GM12891 (cell line): ENCODE results near the gene ZC3H4.

Experiments used
- DNase-seq: peaks from one replicate; pipeline ENCODE4 v3.0.0; 2011; ENCODE audit warnings: low spot score; ENCODE audit not compliant: insufficient read length
- FAIRE-seq: peaks from 2 replicates; lab custom pipeline; 2011; peaks lifted over from hg19 to GRCh38; lab: Jason Lieb, UNC
- PAX5 ChIP-seq: IDR thresholded peaks from 2 replicates; pipeline ENCODE4 v1.6.1; 2011; ENCODE audit warnings: low read length, moderate library complexity, mild to moderate bottlenecking; ENCODE audit not compliant: insufficient read depth, severe bottlenecking
- POLR2A ChIP-seq: IDR thresholded peaks from 2 replicates; pipeline ENCODE4 v1.6.1; 2011; ENCODE audit warnings: low read depth, low read length, control low read depth
- POLR2AphosphoS5 ChIP-seq: IDR thresholded peaks from 2 replicates; pipeline ENCODE4 v1.6.1; 2011; ENCODE audit warnings: low read depth, low read length, control low read depth
- POU2F2 ChIP-seq: IDR thresholded peaks from 2 replicates; pipeline ENCODE4 v1.6.1; 2011; ENCODE audit warnings: low read depth, mild to moderate bottlenecking, control low read depth, low read length, moderate library complexity
- SPI1 ChIP-seq: IDR thresholded peaks from 2 replicates; pipeline ENCODE4 v1.6.1; 2011; ENCODE audit warnings: low read depth, low read length, control low read depth
- TAF1 ChIP-seq: IDR thresholded peaks from 2 replicates; pipeline ENCODE4 v1.6.1; 2011; ENCODE audit warnings: low read depth, low read length, control low read depth

The ZC3H4 gene

DNA sequence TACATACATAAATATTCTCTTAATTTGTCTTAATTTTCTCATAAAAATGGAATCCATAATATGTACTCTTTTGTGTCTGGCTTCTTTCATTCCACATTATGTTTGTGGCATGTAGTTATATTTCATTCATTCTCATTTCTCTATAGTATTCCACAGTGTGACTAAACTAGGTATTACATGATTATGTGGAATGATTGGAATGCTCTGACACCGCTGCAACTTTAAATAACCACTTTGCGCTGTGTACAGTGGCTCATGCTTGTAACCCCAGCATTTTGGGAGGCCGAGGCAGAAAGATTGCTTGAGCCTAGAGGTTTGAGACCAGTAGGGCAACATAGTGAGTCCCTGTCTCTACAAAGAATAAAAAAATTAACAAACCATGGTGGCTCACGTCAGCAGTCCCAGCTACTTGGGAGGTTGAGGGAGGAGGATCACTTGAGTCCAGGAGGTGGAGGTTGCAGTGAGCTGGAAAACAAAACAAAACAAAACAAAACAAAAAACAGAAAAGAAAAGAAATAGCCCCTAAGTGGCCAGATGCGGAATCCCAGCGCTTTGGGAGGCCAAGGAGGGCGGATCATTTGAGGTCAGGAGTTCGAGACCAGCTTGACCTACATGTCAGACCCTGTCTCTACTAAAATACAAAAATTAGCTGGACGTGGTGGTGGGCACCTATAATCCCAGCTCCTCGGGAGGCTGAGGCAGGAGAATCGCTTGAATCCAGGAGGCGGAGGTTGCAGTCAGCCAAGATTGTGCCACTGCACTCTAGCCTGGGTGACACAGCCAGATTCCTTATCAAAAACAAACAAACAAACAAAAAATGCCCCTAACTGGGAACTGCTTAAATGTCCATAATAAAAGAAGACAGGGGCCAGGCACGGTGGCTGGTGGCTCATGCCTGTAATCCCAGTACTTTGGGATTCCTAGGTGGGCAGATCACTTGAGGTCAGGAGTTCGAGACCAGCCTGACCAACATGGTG, 9.1 kb upstream of the ZC3H4 start:
- DNase-seq (no peak), FAIRE-seq (no peak)
- no peak for TF ChIP-seq POU2F2
- no peak for TF ChIP-seq POLR2A

DNA sequence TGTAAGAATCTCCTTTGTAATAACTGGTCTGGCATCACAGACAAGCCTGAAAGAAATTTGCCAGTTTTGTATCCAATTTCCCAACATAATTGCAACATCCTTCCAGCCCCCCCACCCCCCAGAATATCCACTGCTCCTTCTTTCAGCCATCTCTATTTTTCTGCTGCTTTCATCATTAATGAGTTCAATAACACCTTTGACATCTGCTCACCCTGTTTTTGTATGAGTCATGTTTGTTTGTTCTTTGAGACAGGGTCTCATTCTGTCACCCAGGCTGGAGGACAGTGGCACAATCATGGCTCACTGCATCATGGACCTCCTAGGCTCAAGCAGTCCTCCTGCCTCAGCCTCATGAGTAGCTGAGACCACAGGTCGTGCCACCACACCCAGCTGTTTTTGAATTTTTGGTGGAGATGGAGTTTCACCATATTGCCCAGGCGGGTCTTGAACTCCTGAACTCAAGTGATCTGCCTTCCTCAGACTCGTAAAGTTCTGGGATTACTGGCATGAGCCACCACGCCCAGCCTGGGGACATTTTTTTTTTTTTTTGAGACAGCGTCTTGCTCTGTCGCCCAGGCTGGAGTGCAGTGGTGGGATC, 7.0 kb upstream of the ZC3H4 start:
- FAIRE-seq: no peak

DNA sequence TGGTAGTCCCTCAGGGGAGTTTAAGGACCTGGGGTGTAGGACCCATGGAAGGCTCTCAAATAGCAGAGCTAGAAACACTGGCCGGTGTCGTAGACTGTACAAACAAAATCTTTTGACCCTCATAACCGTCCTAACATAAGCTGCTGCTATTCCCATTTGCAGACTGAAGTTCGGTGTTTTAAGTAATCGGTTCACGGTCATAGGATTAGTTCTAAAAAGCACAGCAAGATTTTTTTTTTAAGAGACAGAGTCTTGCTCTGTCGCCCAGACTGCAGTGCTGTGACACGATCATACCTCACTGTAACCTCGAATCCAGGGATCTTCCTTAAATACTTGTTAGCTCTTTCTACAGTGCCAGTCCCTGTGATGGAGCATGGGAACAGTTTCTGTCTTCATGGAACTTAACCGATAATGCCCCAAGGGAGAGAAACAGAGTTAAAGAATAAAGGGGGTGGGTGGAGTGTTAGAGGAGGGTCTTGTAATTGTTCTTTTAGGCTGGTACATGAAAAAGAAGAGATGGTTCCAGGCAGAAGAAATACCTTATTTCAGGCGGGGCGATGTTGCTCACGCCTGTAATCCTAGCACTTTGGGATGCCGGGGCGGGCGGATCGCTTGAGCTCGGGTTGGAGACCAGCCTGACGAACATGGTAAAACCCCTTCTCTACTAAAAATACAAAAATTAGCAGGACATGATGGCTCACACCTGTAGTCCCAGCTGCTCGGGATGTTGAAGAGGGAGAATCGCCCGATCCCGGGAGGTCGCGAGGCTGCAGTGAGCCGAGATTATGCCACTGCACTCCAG, 475 bp upstream of the ZC3H4 start:
- FAIRE-seq: no peak
- DNase-seq: no peak
- TF ChIP-seq SPI1: no peak
- peak; percentile 24; the same call in 1 of the 2 replicates for TF ChIP-seq TAF1
- no peak; the same call in 1 of the 2 replicates for TF ChIP-seq POLR2A
- no peak for TF ChIP-seq PAX5

More for the DNA sequence above, 7.0 kb upstream of the ZC3H4 start:
- TF ChIP-seq PAX5 (no peak), TAF1 (no peak), POLR2AphosphoS5 (no peak), POU2F2 (no peak), POLR2A (no peak)
- no peak for DNase-seq

DNA sequence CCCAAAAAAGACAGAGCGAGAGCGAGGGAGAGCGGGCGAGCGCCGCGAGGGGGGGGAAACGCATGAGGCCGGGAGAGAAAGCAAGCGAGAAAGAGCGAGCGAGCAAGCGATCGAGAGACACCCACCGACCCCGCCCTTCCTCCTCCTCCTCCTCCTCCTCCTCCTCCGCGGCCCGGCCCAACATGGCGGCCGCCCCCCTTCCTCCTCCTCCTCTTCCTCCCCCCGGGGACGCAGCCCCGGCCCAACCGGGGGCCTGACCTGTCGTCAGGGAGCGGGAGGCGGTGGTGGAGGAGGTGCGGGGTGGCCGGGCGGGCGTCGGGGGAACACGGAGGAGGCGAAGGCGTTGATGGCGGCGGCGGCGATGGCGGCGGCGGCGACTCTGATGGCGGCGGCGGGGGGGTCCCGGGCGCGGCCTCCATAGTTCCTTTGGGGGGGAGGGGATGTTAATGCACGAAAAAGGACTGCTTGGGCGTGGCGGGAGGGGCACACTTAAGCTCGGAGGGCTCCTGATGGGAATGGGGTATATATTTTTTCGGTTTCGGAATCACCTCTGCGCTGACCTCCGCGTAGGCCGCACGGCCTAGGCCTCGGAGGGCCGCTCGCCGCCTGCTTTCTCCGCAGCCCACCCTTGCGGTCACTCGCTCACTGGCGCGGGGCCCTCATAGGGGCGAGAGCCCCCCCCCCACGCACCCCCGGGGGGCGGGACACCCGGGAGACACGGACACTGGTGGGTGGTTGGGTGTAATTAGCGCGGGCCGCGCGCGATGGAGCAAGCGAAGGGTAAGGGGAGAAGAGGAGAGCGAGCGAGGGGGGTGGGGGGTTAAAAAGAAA, 1.2 kb downstream of the ZC3H4 start:
- TF ChIP-seq POLR2A: peak; percentile 69; the same call in 1 of the 2 replicates
- no peak for TF ChIP-seq SPI1
- peak; percentile 56 for TF ChIP-seq POU2F2
- no peak for TF ChIP-seq PAX5
- peak; percentile 68; the same call in 1 of the 2 replicates for TF ChIP-seq POLR2AphosphoS5
- TF ChIP-seq TAF1: peak; percentile 90

DNA sequence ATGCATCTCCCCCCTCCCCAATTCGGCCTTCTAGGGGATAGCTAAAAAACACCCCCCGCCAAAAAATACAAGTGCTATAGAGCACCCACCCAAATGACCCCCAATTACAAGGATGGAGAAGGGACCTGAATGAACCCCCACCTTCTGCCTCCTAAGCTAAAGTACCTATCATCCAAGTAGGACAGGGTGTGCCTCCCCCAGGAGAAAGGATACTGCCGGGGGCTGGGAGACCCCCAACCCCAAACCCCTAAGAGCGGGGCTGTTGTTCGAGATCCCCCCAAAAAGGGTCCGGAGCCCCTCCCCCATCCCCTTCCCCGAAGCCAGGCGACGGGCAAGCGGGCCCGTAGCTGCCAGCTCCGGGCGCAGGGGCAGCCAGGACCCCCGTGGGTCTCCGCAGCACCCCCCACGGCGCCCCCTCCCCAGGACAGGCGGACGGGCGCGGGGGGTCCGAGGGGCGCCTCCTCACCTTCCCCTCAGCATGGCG, 1.9 kb downstream of the ZC3H4 start:
- FAIRE-seq (no peak), DNase-seq (no peak)
- no peak for TF ChIP-seq TAF1
- no peak for TF ChIP-seq POU2F2
- no peak for TF ChIP-seq PAX5
- peak; percentile 67 for TF ChIP-seq POLR2AphosphoS5
- no peak for TF ChIP-seq SPI1
- TF ChIP-seq POLR2A: 0 out of 2 replicates have a peak, but pooled peaks have one; percentile 6

More for the DNA sequence above, 1.2 kb downstream of the ZC3H4 start:
- FAIRE-seq: peak; percentile 75
- DNase-seq: peak; percentile 46

DNA sequence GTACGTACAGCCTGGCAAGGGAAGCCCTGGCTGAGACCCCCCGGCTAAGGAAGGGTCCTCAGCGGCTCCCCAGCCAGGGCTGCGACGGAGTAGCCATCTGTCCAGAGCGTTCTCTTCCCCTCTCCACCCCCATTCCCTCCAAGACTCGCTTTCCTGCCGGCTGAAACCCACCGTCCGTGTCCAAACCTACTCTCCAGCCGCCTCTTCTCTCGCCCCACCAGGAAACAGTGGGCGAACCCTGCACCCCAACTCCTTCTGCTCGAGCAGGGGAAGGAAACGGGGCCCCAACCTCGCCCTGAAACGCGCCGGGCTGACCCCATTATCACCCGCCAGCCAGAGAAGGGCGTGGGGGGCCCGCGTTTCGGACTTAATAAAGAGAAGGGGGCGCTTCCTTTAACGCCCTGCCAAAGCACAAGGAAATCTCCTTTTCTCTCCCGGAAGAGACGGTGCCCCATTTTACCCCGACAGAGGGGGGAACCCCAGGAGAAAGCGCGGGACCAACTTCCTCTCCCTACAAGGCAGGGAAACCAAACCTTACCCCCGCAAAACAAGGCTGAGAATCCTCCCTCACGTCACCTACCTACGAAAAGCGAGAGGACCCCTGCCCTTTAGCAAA, 2.5 kb downstream of the ZC3H4 start:
- TF ChIP-seq PAX5: peak; percentile 31
- TF ChIP-seq SPI1: peak; percentile 58; the same call in 1 of the 2 replicates
- TF ChIP-seq POU2F2: peak; percentile 69
- TF ChIP-seq TAF1: no peak; the same call in 1 of the 2 replicates
- FAIRE-seq (peak; percentile 67), DNase-seq (no peak)

DNA sequence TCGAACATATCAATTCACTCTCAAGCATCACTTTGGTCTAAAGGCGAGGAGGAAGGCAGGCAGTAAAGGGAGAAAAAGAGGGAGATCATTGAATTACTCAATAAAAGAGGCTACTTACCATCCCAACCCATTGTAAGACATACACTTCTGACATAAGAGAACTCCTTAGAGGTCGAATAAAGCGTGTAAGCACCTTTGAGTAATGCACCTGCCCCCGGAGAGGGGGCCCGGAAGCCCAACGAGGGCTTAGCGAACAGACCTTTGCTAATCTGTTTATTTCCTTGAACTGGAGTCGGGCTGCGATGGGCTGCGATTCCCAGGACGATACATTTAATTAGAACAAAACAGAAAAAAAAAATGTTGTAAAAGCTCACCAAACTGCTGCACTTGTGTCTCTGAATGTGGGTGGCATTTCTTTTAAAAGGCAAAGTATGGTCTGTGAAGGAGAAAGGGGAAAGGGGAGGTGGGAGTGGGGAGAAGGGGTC, 3.0 kb downstream of the ZC3H4 start:
- TF ChIP-seq POLR2A (no peak; the same call in 1 of the 2 replicates), POU2F2 (no peak), SPI1 (no peak), POLR2AphosphoS5 (no peak), PAX5 (no peak), TAF1 (no peak; the same call in 1 of the 2 replicates)
- FAIRE-seq (no peak), DNase-seq (no peak)
